ENCODE results near the gene KCNK1. TPM values are rescaled to one million over a fixed set of nuclear protein-coding genes. Genes with fewer than 3 reads are reported as not detected.
"Not testable (repeated sequence)": the region's sequence is repeated elsewhere in the genome, so short reads cannot be mapped to it uniquely, and the experiment has no call there.

KCNK1 gene
- total RNA-seq, 6 experiments from 2014 or later: 1.1 to 7.6 (median 3.6) TPM

DNA sequence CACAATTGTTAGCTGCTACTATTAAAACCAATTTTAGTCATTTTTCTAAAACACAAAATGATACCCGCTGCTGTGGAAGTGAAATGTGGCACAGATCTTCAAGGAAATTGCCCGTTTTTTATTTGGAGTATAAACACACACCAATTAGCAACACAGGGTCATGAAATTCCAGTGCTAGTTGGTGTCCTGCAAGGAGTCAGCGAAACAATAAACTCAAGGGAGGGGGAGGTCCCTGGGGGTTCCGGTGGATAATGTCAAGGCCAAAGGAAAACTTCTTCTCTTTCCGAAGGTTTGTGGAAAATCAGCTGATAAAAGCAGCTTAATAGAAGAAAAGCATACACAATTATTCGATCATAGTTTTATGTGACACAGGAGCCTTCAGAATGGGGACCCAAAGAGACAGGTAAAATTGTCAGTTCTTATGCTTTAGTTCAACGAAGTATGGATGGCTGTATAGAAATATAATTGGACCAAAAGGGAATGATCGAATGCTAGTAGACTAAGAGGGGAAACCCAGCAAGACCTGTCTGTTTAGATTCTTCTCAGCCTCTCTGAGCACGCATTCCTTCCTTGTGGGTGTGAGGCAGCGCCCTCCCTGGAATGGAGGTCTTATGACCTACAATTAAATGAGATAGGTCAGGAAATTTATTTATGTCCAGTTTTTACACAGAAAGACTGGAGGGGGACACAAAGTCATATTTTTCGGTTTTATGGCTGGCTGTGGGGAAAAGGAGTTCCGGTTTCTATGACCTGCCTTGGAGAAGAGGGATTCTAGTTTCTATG, 65.9 kb downstream of the KCNK1 start:
- intact Hi-C loops (cut with DNase I): no loop called here
- 70% methylated on average over 12 of the region's 12 CpGs for WGBS (ENCODE audit: insufficient coverage, low coverage, low lambda C conversion rate, missing lambda C conversion rate)

DNA sequence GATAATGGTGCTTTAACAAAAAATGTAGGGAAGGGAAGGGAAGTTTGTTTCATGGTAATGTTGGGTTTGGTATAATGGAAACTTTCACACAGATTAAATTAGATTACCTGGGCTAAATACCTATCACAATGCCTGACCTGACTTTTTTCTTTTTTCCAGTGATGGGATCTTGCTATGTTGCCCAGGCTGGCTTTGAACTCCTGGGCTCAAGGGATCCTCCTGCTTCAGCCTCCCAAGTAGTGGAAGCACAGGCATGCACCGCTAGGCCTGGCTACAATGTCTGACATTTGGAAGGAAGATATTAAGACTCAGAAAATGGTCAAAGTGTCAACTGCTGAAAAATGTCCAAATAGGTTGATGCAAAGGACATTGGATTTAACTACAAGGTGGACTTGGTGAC, 67.4 kb downstream of the KCNK1 start:
- Histone ChIP-seq H3K4me3 (no peak overlapping the region), H3K27me3 (no peaks in the 10 kb centered on the region), H3K27ac (no peak overlapping the region), H3K9me3 (no peaks in the 10 kb centered on the region), H3K4me1 (no peaks in the 10 kb centered on the region), H3K36me3 (no peaks in the 10 kb centered on the region)
- DNase-seq (no peak), ATAC-seq (no peak)
- 88% methylated on average over 1 of the region's 1 CpG for WGBS (ENCODE audit: insufficient coverage, low coverage, low lambda C conversion rate, missing lambda C conversion rate)
- TF ChIP-seq POLR2A (IDR thresholded peaks at IDR 0.05): no peak
- TF ChIP-seq, protein P1, sequence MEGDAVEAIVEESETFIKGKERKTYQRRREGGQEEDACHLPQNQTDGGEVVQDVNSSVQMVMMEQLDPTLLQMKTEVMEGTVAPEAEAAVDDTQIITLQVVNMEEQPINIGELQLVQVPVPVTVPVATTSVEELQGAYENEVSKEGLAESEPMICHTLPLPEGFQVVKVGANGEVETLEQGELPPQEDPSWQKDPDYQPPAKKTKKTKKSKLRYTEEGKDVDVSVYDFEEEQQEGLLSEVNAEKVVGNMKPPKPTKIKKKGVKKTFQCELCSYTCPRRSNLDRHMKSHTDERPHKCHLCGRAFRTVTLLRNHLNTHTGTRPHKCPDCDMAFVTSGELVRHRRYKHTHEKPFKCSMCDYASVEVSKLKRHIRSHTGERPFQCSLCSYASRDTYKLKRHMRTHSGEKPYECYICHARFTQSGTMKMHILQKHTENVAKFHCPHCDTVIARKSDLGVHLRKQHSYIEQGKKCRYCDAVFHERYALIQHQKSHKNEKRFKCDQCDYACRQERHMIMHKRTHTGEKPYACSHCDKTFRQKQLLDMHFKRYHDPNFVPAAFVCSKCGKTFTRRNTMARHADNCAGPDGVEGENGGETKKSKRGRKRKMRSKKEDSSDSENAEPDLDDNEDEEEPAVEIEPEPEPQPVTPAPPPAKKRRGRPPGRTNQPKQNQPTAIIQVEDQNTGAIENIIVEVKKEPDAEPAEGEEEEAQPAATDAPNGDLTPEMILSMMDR (IDR thresholded peaks at IDR 0.05): no peak
- intact Hi-C loops (cut with DNase I): no loop called here

More for the DNA sequence above, 65.9 kb downstream of the KCNK1 start:
- H3K4me3 ChIP-seq: no peak overlapping the region
- no peak overlapping the region for H3K27ac ChIP-seq
- DNase-seq (no peak), ATAC-seq (no peak)
- H3K9me3 ChIP-seq: no peaks in the 10 kb centered on the region
- no peaks in the 10 kb centered on the region for H3K27me3 ChIP-seq
- TF ChIP-seq POLR2A (IDR thresholded peaks at IDR 0.05): no peak
- TF ChIP-seq, protein P1 (IDR thresholded peaks at IDR 0.05): no peak
- H3K36me3 ChIP-seq: no peaks in the 10 kb centered on the region
- H3K4me1 ChIP-seq: peaks cover 0 to under 1% (median 0%) of the 10 kb centered on the region in 4 donors

DNA sequence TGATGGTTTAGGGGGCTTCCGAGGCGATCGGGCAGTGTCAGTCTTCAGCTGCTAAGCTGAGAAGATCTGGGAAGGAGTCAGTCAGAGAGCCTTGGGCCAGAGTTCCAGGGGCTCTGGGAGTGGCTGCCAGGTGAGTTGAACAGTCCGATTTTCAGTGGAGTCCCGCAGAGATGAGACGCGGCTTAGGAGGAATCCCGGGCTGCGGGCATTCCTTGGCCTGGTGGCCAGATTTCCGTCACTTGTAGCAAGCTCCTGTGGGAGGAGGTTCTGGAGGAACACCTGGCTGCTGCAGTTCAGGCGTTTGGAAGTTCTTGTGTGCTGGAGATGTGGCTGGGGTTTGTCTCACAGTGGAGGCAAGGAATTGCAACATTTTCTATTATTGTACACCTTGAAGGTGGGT, 72.7 kb downstream of the KCNK1 start:
- H3K27me3 ChIP-seq; DNase-seq; ATAC-seq; H3K27ac ChIP-seq; intact Hi-C loops (cut with DNase I); H3K36me3 ChIP-seq; H3K9me3 ChIP-seq; H3K4me3 ChIP-seq: not testable (repeated sequence)
- H3K4me1 ChIP-seq: peaks cover 0 to 12% (median 3%) of the 10 kb centered on the region in 4 donors
- WGBS (ENCODE audit: insufficient coverage, low coverage, low lambda C conversion rate, missing lambda C conversion rate): no CpG with 5 or more reads among the region's 11 CpGs

DNA sequence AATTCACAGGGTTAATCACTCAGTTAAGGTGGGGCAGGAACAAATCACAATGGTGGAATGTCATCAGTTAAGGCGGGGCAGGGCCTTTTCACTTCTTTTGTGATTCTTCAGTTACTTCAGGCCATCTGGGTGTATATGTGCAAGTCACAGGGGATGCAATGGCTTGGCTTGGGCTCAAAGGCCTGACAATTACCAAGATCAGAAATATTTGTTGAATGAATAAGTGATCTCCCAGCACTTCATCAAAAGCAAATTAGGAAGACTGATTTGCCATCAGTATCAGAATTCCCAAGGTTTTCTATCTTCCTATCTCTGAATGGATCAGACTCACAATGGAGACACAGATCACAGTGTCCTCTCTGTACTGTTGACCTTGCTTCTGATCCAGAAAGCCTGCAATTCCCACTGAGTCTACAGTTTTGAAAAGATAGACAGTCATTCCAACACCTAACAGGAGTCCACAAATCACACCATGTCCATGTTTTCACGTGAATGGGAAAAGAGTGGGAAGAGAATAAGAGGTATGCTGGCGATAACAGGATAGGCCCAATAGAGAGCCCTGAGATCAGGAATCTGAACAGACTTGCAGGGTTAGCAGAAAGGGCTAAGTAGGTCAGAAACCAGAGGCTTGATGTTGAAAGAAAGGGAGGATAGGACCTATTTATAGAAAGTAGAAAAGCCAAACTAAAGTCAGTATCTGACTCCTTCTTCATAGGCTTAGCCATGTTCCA, 75.3 kb downstream of the KCNK1 start:
- peaks cover 0 to 12% (median 3%) of the 10 kb centered on the region in 4 donors for H3K4me1 ChIP-seq
- no peaks in the 10 kb centered on the region for H3K36me3 ChIP-seq
- DNase-seq (no peak), ATAC-seq (peak in 3 of 4 donors; percentile 40 to 82 (median 64))
- H3K27ac ChIP-seq: peak overlapping the region in 1 of 3 donors; percentile 59
- no peak for TF ChIP-seq POLR2A (IDR thresholded peaks at IDR 0.05)
- TF ChIP-seq, protein P1 (IDR thresholded peaks at IDR 0.05): no peak
- no peak overlapping the region for H3K4me3 ChIP-seq
- 76% methylated on average over 3 of the region's 3 CpGs for WGBS (ENCODE audit: insufficient coverage, low coverage, low lambda C conversion rate, missing lambda C conversion rate)
- H3K27me3 ChIP-seq: no peaks in the 10 kb centered on the region
- no peaks in the 10 kb centered on the region for H3K9me3 ChIP-seq
- intact Hi-C loops (cut with DNase I): no loop called here

DNA sequence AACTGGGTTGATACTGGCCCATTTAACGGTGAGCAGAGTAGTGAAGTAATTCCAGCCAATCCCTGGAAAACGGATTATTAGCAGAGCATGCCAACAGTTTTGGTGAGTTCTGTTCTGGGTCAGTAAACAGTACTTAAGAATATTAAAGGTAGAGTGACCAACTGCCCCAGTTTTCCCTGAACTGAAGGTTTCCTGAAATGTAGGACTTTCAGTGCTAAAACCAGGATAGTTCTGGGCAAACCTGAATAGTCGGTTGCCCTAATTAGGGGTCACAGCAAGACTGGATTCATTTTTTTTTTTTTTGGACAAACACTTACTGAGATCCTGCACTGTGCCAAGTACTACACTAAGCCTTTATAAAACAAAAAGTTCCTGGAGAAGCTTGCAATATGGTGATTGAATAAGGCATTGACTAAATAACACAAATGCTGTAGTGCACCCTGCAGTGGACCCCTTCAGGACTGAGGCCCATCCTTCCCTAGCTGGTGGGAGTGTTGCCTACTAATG, 75.9 kb downstream of the KCNK1 start:
- intact Hi-C loops (cut with DNase I): no loop called here
- WGBS (ENCODE audit: insufficient coverage, low coverage, low lambda C conversion rate, missing lambda C conversion rate): 26% methylated on average over 3 of the region's 3 CpGs
- H3K27ac ChIP-seq: peak overlapping the region in 1 of 3 donors; percentile 59
- DNase-seq (no peak), ATAC-seq (peak in 2 of 4 donors; percentile 30 to 62)
- no peak overlapping the region for H3K4me3 ChIP-seq
- TF ChIP-seq POLR2A (IDR thresholded peaks at IDR 0.05): no peak
- TF ChIP-seq, protein P1 (IDR thresholded peaks at IDR 0.05): no peak
- no peaks in the 10 kb centered on the region for H3K27me3 ChIP-seq
- H3K4me1 ChIP-seq: peaks cover 0 to 12% (median 3%) of the 10 kb centered on the region in 4 donors
- H3K9me3 ChIP-seq: no peaks in the 10 kb centered on the region
- H3K36me3 ChIP-seq: no peaks in the 10 kb centered on the region
